ENCODE results near the gene MAPK9.

The MAPK9 gene

DNA sequence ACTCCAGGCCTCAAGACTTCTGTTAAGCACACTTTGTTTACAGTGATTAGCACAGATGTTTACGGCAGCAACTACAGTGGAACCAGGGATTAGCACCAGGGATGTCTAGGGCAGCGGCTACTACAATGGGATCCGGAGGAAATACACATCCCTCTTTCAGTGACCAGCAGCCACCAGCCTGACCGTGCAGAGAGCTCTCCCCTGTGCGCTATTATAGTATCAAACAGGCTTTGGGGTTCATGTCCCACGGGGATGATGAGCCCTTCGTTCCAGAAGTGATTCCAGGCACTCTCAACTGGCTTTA is 39.7 kb upstream of the MAPK9 start:
- no peak for DNase-seq (ENCODE audit: low read depth, low spot score)
- TF ChIP-seq, protein P1, sequence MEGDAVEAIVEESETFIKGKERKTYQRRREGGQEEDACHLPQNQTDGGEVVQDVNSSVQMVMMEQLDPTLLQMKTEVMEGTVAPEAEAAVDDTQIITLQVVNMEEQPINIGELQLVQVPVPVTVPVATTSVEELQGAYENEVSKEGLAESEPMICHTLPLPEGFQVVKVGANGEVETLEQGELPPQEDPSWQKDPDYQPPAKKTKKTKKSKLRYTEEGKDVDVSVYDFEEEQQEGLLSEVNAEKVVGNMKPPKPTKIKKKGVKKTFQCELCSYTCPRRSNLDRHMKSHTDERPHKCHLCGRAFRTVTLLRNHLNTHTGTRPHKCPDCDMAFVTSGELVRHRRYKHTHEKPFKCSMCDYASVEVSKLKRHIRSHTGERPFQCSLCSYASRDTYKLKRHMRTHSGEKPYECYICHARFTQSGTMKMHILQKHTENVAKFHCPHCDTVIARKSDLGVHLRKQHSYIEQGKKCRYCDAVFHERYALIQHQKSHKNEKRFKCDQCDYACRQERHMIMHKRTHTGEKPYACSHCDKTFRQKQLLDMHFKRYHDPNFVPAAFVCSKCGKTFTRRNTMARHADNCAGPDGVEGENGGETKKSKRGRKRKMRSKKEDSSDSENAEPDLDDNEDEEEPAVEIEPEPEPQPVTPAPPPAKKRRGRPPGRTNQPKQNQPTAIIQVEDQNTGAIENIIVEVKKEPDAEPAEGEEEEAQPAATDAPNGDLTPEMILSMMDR (IDR thresholded peaks at IDR 0.05; ENCODE audit: low read depth, low read length), result no peak
- H3K4me3 ChIP-seq (ENCODE audit: low read depth, low read length), result no peak overlapping the region
- in situ Hi-C loops (cut with HindIII; ENCODE audit: low sequenced_read_pairs), result no loop called here

- TF ChIP-seq, protein P1 (IDR thresholded peaks at IDR 0.05; ENCODE audit: low read depth, low read length), result no peak
- peak; percentile 98 for DNase-seq (ENCODE audit: low read depth, low spot score)
- H3K4me3 ChIP-seq (ENCODE audit: low read depth, low read length), result no peak overlapping the region
- in situ Hi-C loops (cut with HindIII; ENCODE audit: low sequenced_read_pairs), result no loop called here
Measured at GRCh38 chr5:180330810-180331646, 39.1 kb upstream of the MAPK9 start.

GRCh38 chr5:180330270-180330648 is 38.4 kb upstream of the MAPK9 start:
- in situ Hi-C loops (cut with HindIII; ENCODE audit: low sequenced_read_pairs), result no loop called here
- H3K4me3 ChIP-seq (ENCODE audit: low read depth, low read length), result no peak overlapping the region
- TF ChIP-seq, protein P1 (IDR thresholded peaks at IDR 0.05; ENCODE audit: low read depth, low read length), result no peak
- DNase-seq (ENCODE audit: low read depth, low spot score), result no peak

- DNase-seq (ENCODE audit: low read depth, low spot score), result no peak
- in situ Hi-C loops (cut with HindIII; ENCODE audit: low sequenced_read_pairs), result no loop called here
- TF ChIP-seq, protein P1 (IDR thresholded peaks at IDR 0.05; ENCODE audit: low read depth, low read length), result no peak
- no peak overlapping the region for H3K4me3 ChIP-seq (ENCODE audit: low read depth, low read length)
Measured at GRCh38 chr5:180329606-180330269, 37.9 kb upstream of the MAPK9 start.

DNA sequence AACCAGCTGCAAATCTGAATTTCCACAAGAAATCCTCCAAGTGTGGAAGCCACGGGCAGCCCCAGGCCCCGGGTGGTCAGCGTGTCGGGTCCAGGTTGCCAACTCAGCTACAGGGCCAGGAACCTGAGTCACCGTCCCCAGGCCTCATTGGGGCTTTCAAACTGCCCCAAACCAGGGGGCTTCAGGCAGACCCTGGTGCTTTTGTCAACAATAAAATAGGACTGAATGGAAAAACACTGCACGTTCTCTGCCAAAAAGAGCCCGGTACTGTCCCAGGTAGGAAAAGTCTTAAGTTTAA is 37.2 kb upstream of the MAPK9 start:
- DNase-seq (ENCODE audit: low read depth, low spot score), result no peak
- no peak overlapping the region for H3K4me3 ChIP-seq (ENCODE audit: low read depth, low read length)
- in situ Hi-C loops (cut with HindIII; ENCODE audit: low sequenced_read_pairs), result no loop called here
- TF ChIP-seq, protein P1 (IDR thresholded peaks at IDR 0.05; ENCODE audit: low read depth, low read length), result no peak

GRCh38 chr5:180328296-180329137 is 36.6 kb upstream of the MAPK9 start:
- no peak overlapping the region for H3K4me3 ChIP-seq (ENCODE audit: low read depth, low read length)
- in situ Hi-C loops (cut with HindIII; ENCODE audit: low sequenced_read_pairs), result no loop called here
- TF ChIP-seq, protein P1 (IDR thresholded peaks at IDR 0.05; ENCODE audit: low read depth, low read length), result peak; percentile 69
- peak; percentile 63 for DNase-seq (ENCODE audit: low read depth, low spot score)

Measured in astrocyte of the spinal cord (primary cell).